H1 (cell line): ENCODE measurements around the gene ZNF611. TPM values are rescaled to one million over a fixed set of nuclear protein-coding genes. Genes with fewer than 3 reads are reported as not detected.

ENCODE experiments used
- CTCF ChIA-PET: fragments of 300-600 bp; sonication (Branson Sonifier 250); formaldehyde crosslinking; loops from one replicate; lab custom pipeline; 2021; ENCODE audit not compliant: partially characterized antibody; lab: Charles Lee
- POLR2A ChIA-PET: fragments of 300-600 bp; sonication (Branson Sonifier 250); formaldehyde crosslinking; loops from one replicate; lab custom pipeline; 2021; ENCODE audit warnings: inconsistent platforms; ENCODE audit not compliant: partially characterized antibody; lab: Charles Lee
- DNase-seq, 2 experiments: peaks; one replicate each; pipeline versions ENCODE4 v3.0.0 to v3.0.0-alpha.2; 2010 to 2022; ENCODE audit warnings: low spot score in 2 of 2, low read depth in 1 of 2, mixed read lengths in 1 of 2
- FAIRE-seq: peaks from 2 replicates; lab custom pipeline; 2011; peaks lifted over from hg19 to GRCh38; lab: Jason Lieb, UNC
- H2AFZ ChIP-seq: 2 replicates; pipeline ENCODE4 v1.8.1; 2012; ENCODE audit warnings: low read length, inconsistent platforms
- H2AK5ac ChIP-seq: 2 replicates; pipeline ENCODE4 v1.6.1; 2013; ENCODE audit warnings: low read depth, low read length
- H2BK120ac ChIP-seq: replicated peaks from 2 replicates; pipeline ENCODE3; 2013; ENCODE audit warnings: low read depth, low read length, inconsistent platforms
- H2BK12ac ChIP-seq: 2 replicates; pipeline ENCODE4 v1.6.1; 2013; ENCODE audit warnings: low read depth, low read length
- H2BK15ac ChIP-seq: 2 replicates; pipeline ENCODE4 v1.6.1; 2013; ENCODE audit warnings: low read length
- H2BK20ac ChIP-seq: 2 replicates; pipeline ENCODE4 v1.6.1; 2013; ENCODE audit warnings: low read length
- H2BK5ac ChIP-seq: 2 replicates; pipeline ENCODE4 v1.6.1; 2013; ENCODE audit warnings: low read depth, low read length
- H3K14ac ChIP-seq: 2 replicates; pipeline ENCODE4 v1.6.1; 2013; ENCODE audit warnings: inconsistent platforms; ENCODE audit not compliant: insufficient read length
- H3K18ac ChIP-seq: 2 replicates; pipeline ENCODE4 v1.6.1; 2013; ENCODE audit warnings: low read length; ENCODE audit errors: extremely low read depth
- H3K23ac ChIP-seq: 2 replicates; pipeline ENCODE4 v1.6.1; 2013; ENCODE audit warnings: inconsistent platforms; ENCODE audit not compliant: insufficient read length
- H3K23me2 ChIP-seq: 2 replicates; pipeline ENCODE4 v1.6.1; 2013; ENCODE audit warnings: low read depth, low read length
- H3K27ac ChIP-seq: 2 replicates; pipeline ENCODE4 v1.6.1; 2011; ENCODE audit warnings: low read depth, low read length, inconsistent platforms
- H3K27me3 ChIP-seq, 4 experiments: replicated peaks in 1 of 4; 1 replicate in 1 of 4; 2 replicates in 3 of 4; pipeline versions ENCODE4 v1.6.1 to v1.8.1; 2011 to 2013; ENCODE audit warnings: low read length in 3 of 4, mild to moderate bottlenecking in 3 of 4, inconsistent platforms in 2 of 4, mixed read lengths in 2 of 4, moderate library complexity in 1 of 4; ENCODE audit not compliant: control insufficient read depth in 3 of 4, insufficient read depth in 3 of 4; ENCODE audit errors: extremely low read depth in 1 of 4
- H3K36me3 ChIP-seq, 4 experiments: 2 replicates each; pipeline versions ENCODE4 v1.6.1 to v1.8.1; 2011 to 2013; ENCODE audit warnings: mild to moderate bottlenecking in 4 of 4, low read length in 3 of 4, moderate library complexity in 2 of 4, control low read depth in 1 of 4, inconsistent platforms in 1 of 4; ENCODE audit not compliant: insufficient read depth in 4 of 4, control insufficient read depth in 2 of 4
- H3K4ac ChIP-seq: replicated peaks from 2 replicates; pipeline ENCODE3; 2013; ENCODE audit warnings: low read length, low read depth, mixed read lengths, inconsistent platforms; ENCODE audit not compliant: insufficient read length
- H3K4me1 ChIP-seq, 4 experiments: replicated peaks in 1 of 4; 1 replicate in 1 of 4; 2 replicates in 3 of 4; pipeline versions ENCODE4 v1.6.1 to v1.8.1; 2011 to 2013; ENCODE audit warnings: low read length in 3 of 4, inconsistent platforms in 2 of 4, mixed read lengths in 1 of 4; ENCODE audit not compliant: insufficient read depth in 4 of 4, control insufficient read depth in 3 of 4
- H3K4me2 ChIP-seq, 2 experiments: 2 replicates each; pipeline versions ENCODE4 v1.6.1 to v1.8.1; 2011 to 2013; ENCODE audit warnings: low read depth in 2 of 2, low read length in 2 of 2, control low read depth in 1 of 2, inconsistent platforms in 1 of 2, mild to moderate bottlenecking in 1 of 2; ENCODE audit not compliant: insufficient read depth in 1 of 2
- H3K4me3 ChIP-seq, 4 experiments: fragments of 200-600, 300-600 bp in 1 of 4; sonication (generic), shearing (Covaris generic), sonication (Bioruptor Twin) in 1 of 4; 2 replicates each; pipeline versions ENCODE4 v1.5.1 to v1.8.1; 2011 to 2016; ENCODE audit warnings: low read length in 4 of 4, low read depth in 3 of 4, control low read depth in 2 of 4, inconsistent platforms in 2 of 4, mild to moderate bottlenecking in 2 of 4, mixed read lengths in 1 of 4, moderate library complexity in 1 of 4; ENCODE audit not compliant: insufficient read depth in 2 of 4; ENCODE audit errors: extremely low read depth in 1 of 4
- H3K56ac ChIP-seq: replicated peaks from 2 replicates; pipeline ENCODE3; 2013; ENCODE audit warnings: low read depth, mild to moderate bottlenecking, mixed read lengths, low read length, inconsistent platforms; ENCODE audit not compliant: insufficient read length
- H3K79me1 ChIP-seq: 2 replicates; pipeline ENCODE4 v1.6.1; 2013; ENCODE audit warnings: low read depth, low read length, control low read depth
- H3K79me2 ChIP-seq, 2 experiments: 2 replicates each; pipeline versions ENCODE4 v1.6.1 to v1.8.1; 2012 to 2013; ENCODE audit warnings: low read length in 2 of 2, mild to moderate bottlenecking in 2 of 2, inconsistent platforms in 1 of 2; ENCODE audit not compliant: insufficient read depth in 2 of 2, control insufficient read depth in 1 of 2
- H3K9ac ChIP-seq, 4 experiments: replicated peaks in 1 of 4; 1 replicate in 1 of 4; 2 replicates in 3 of 4; pipeline versions ENCODE4 v1.6.1 to v1.8.1; 2011 to 2013; ENCODE audit warnings: low read depth in 3 of 4, low read length in 3 of 4, control low read depth in 2 of 4, mild to moderate bottlenecking in 2 of 4, moderate library complexity in 2 of 4, inconsistent platforms in 1 of 4; ENCODE audit errors: extremely low read depth in 1 of 4
- H3K9me3 ChIP-seq, 2 experiments: 2 replicates each; pipeline versions ENCODE4 v1.6.1 to v1.8.1; 2012 to 2013; ENCODE audit warnings: mild to moderate bottlenecking in 2 of 2, moderate library complexity in 2 of 2, control low read depth in 1 of 2, inconsistent platforms in 1 of 2, low read depth in 1 of 2, low read length in 1 of 2, mixed read lengths in 1 of 2; ENCODE audit not compliant: insufficient read depth in 2 of 2
- H4K20me1 ChIP-seq, 2 experiments: replicated peaks in 1 of 2; 2 replicates each; pipeline versions ENCODE3 to v1.8.1; 2011 to 2013; ENCODE audit warnings: inconsistent platforms in 2 of 2, low read length in 2 of 2, mild to moderate bottlenecking in 1 of 2; ENCODE audit not compliant: insufficient read depth in 2 of 2, control insufficient read depth in 1 of 2
- H4K5ac ChIP-seq: 2 replicates; pipeline ENCODE4 v1.6.1; 2013; ENCODE audit warnings: low read length, low read depth, mixed read lengths, inconsistent platforms; ENCODE audit not compliant: insufficient read length
- H4K8ac ChIP-seq: 2 replicates; pipeline ENCODE4 v1.8.0; 2013; ENCODE audit warnings: mild to moderate bottlenecking, moderate library complexity, low read length, inconsistent platforms; ENCODE audit not compliant: insufficient read depth; ENCODE audit errors: extremely low read depth
- H4K91ac ChIP-seq: replicated peaks from 2 replicates; pipeline ENCODE3; 2013; ENCODE audit warnings: low read length, mixed read lengths, inconsistent platforms; ENCODE audit not compliant: insufficient read length
- KDM4A ChIP-seq: IDR thresholded peaks from one replicate; pipeline ENCODE4 v1.7.1; 2012; ENCODE audit warnings: low read depth, mild to moderate bottlenecking, moderate library complexity, low read length, inconsistent platforms; ENCODE audit not compliant: severe bottlenecking
- NANOG ChIP-seq: IDR thresholded peaks from 2 replicates; pipeline ENCODE4 v1.6.1; 2011; ENCODE audit warnings: low read length, low read depth, mild to moderate bottlenecking, inconsistent platforms; ENCODE audit not compliant: insufficient read depth, poor library complexity, severe bottlenecking
- RAD21 ChIP-seq, 2 experiments: IDR thresholded peaks in 1 of 2; conservative IDR thresholded peaks in 1 of 2; 2 replicates each; pipeline ENCODE4 v1.6.1; 2011; ENCODE audit warnings: low read depth in 2 of 2, low read length in 2 of 2, improper control_type of control experiment in 1 of 2, inconsistent platforms in 1 of 2, mild to moderate bottlenecking in 1 of 2, moderate library complexity in 1 of 2
- SRF ChIP-seq: IDR thresholded peaks from 2 replicates; pipeline ENCODE4 v1.6.1; 2011; ENCODE audit warnings: mild to moderate bottlenecking, low read depth, low read length, moderate library complexity
- YY1 ChIP-seq: IDR thresholded peaks from 2 replicates; pipeline ENCODE4 v1.6.1; 2011; ENCODE audit warnings: low read depth, mild to moderate bottlenecking, low read length
- WGBS, 2 experiments: shearing (Covaris generic) in 1 of 2; methylation state at CpG; one replicate each; pipeline versions ENCODE4 v1.1.6 to v1.1.7; 2013 to 2015; ENCODE audit warnings: low lambda C conversion rate in 2 of 2, mixed read lengths in 2 of 2, inconsistent platforms in 1 of 2, low coverage in 1 of 2, missing lambda C conversion rate in 1 of 2; ENCODE audit not compliant: insufficient replicate concordance in 2 of 2, insufficient coverage in 1 of 2, insufficient read length in 1 of 2; ENCODE audit errors: extremely low coverage in 1 of 2, missing lambda C conversion rate in 1 of 2; 5-methylcytosine and 5-hydroxymethylcytosine counted together
- polyA plus RNA-seq, 7 experiments: library from polyadenylated mRNA; depleted of rRNA in 3 of 7; stranded (reverse) in 5 of 7; unstranded in 2 of 7; fragments of >200 nt in 5 of 7; fragments of 200-250 nt in 2 of 7; gene quantifications; 1 replicate in 5 of 7; 2 replicates in 1 of 7; 4 replicates in 1 of 7; pipeline versions ENCODE4 v1.2.1 to v1.2.3, GENCODE V29; 2011 to 2013; ENCODE audit warnings: missing spikeins in 2 of 7, mixed read lengths in 2 of 7
- total RNA-seq: library from RNA; stranded (reverse); fragmentation: NEBNext Ultra II Directional; extraction: Animal tissue kit (Norgen Biotek cat#: 25700); gene quantifications from 2 replicates; pipeline ENCODE4 v1.2.1, GENCODE V29; 2021
- TF ChIP-seq, protein P1 (sequence below): IDR thresholded peaks from 2 replicates; pipeline ENCODE4 v1.6.1; 2011; ENCODE audit warnings: low read length, improper control_type of control experiment

The ZNF611 gene
- total and polyA plus RNA-seq, 2 of the 8 experiments (the other 6 are each of a cell fraction or from before 2014, with no cell fraction given), result 1.9 to 19.0 TPM

DNA sequence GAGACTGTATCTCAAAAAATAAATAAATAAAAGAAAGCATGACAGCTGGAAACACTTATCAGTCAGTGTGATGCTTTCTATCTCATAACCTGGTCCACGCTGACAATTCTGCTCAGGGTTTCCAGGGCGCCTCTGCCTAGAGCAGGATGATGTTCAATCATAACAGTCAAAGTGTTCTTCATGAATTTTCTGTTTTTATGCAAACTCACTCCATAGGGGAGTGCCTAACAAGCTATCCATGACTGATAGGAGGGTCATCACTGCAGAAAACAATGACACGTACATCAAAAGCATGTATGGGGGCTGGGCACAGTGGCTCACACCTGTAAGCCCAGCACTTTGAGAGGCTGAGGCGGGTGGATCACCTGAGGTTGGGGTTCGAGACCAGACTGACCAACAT lies 55.2 kb downstream of the ZNF611 start:
- no peak overlapping the region for H2BK120ac ChIP-seq
- no peak overlapping the region for H2AK5ac ChIP-seq
- H3K79me2 ChIP-seq, result no peaks in the 10 kb centered on the region
- H3K23ac ChIP-seq, result no peak overlapping the region
- H4K5ac ChIP-seq, result no peak overlapping the region
- DNase-seq, result no peak
- no peak overlapping the region for H2BK5ac ChIP-seq
- no peaks in the 10 kb centered on the region for H4K20me1 ChIP-seq
- H3K27me3 ChIP-seq, result no peaks in the 10 kb centered on the region
- H3K56ac ChIP-seq, result no peak overlapping the region
- H3K4me1 ChIP-seq, result no peaks in the 10 kb centered on the region
- H3K4ac ChIP-seq, result no peak overlapping the region
- WGBS, 2 experiments, result 74% methylated on average over 5 of the region's 5 CpGs; no CpG with 5 or more reads in 1 of the 2 experiments
- no peak overlapping the region for H3K9ac ChIP-seq
- peaks cover 0 to 6% of the 10 kb centered on the region in 2 experiments; a peak in 3 of 4 replicates for H3K9me3 ChIP-seq
- no peak overlapping the region for H3K4me3 ChIP-seq
- H3K23me2 ChIP-seq, result peaks cover 1% of the 10 kb centered on the region; the same call in 1 of the 2 replicates
- no peak overlapping the region for H3K18ac ChIP-seq
- H2BK12ac ChIP-seq, result no peak overlapping the region
- no peak for FAIRE-seq
- H4K91ac ChIP-seq, result no peak overlapping the region
- H4K8ac ChIP-seq, result no peak overlapping the region
- no peak overlapping the region for H3K27ac ChIP-seq
- ChIA-PET POLR2A (interaction anchor here (0.6 to 0.7 kb wide), 2 partner anchors 36 to 384 kb away, joined by 3 read pairs; no protein-coding TSS in a partner anchor), CTCF (interaction anchor here (0.8 kb wide), 1 partner anchor 9 kb away, joined by 3 read pairs; no protein-coding TSS in a partner anchor)
- no peak overlapping the region for H2BK20ac ChIP-seq
- no peaks in the 10 kb centered on the region for H3K36me3 ChIP-seq
- H2AFZ ChIP-seq, result no peak overlapping the region
- no peaks in the 10 kb centered on the region for H3K79me1 ChIP-seq
- H3K4me2 ChIP-seq, result no peak overlapping the region
- H2BK15ac ChIP-seq, result no peak overlapping the region
- no peak overlapping the region for H3K14ac ChIP-seq
- no peak for TF ChIP-seq KDM4A
- TF ChIP-seq NANOG, result no peak
- no peak for TF ChIP-seq YY1
- TF ChIP-seq, protein P1, sequence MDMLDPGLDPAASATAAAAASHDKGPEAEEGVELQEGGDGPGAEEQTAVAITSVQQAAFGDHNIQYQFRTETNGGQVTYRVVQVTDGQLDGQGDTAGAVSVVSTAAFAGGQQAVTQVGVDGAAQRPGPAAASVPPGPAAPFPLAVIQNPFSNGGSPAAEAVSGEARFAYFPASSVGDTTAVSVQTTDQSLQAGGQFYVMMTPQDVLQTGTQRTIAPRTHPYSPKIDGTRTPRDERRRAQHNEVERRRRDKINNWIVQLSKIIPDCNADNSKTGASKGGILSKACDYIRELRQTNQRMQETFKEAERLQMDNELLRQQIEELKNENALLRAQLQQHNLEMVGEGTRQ, result no peak
- no peak for TF ChIP-seq RAD21 (IDR thresholded peaks at IDR 0.05 in 1 of 2, conservative IDR thresholded peaks at IDR 0.05 in 1 of 2; ENCODE audit: low read depth in 2 of 2, low read length in 2 of 2)
- TF ChIP-seq SRF, result no peak
